HepG2 (cell line): ENCODE data around the gene RNF213. TPM values are rescaled to one million over a fixed set of nuclear protein-coding genes. Genes with fewer than 3 reads are reported as not detected.

Experiments used
- AGO2 ChIP-seq: fragments of 200-400 bp; formaldehyde crosslinking; optimal IDR thresholded peaks from 2 replicates; pipeline ENCODE3; 2017; ENCODE audit warnings: mild to moderate bottlenecking, low read depth, low read length, moderate library complexity
- BHLHE40 ChIP-seq: IDR thresholded peaks from 2 replicates; pipeline ENCODE4 v1.6.1; 2011; ENCODE audit warnings: low read length, improper control_type of control experiment
- BRD4 ChIP-seq: sonication (generic); formaldehyde crosslinking; IDR thresholded peaks from 2 replicates; pipeline ENCODE4 v1.4.0; 2020; ENCODE audit warnings: missing genetic modification reagents
- DZIP1 ChIP-seq: sonication (generic); formaldehyde crosslinking; IDR thresholded peaks from 2 replicates; pipeline ENCODE4 v1.5.0; 2020; ENCODE audit warnings: mild to moderate bottlenecking, missing genetic modification reagents
- EED ChIP-seq: sonication (generic); formaldehyde crosslinking; IDR thresholded peaks from 2 replicates; pipeline ENCODE4 v1.5.0; 2020; ENCODE audit warnings: mild to moderate bottlenecking, missing genetic modification reagents
- ETV6 ChIP-seq: sonication (generic); formaldehyde crosslinking; conservative IDR thresholded peaks from 2 replicates; pipeline ENCODE4 v1.4.0; 2020; ENCODE audit warnings: missing genetic modification reagents
- GMEB2 ChIP-seq: IDR thresholded peaks from 2 replicates; pipeline ENCODE4 v1.6.1; 2016; ENCODE audit warnings: missing biosample characterization, missing genetic modification reagents, low read depth
- HDAC1 ChIP-seq: sonication (generic); formaldehyde crosslinking; IDR thresholded peaks from 2 replicates; pipeline ENCODE4 v1.5.1; 2020; ENCODE audit warnings: mild to moderate bottlenecking, missing genetic modification reagents
- MIER3 ChIP-seq: IDR thresholded peaks from 2 replicates; pipeline ENCODE4 v1.6.1; 2016; ENCODE audit warnings: missing compliant biosample characterization, borderline replicate concordance
- NFYB ChIP-seq: sonication (generic); formaldehyde crosslinking; IDR thresholded peaks from 2 replicates; pipeline ENCODE4 v1.4.0; 2020; ENCODE audit warnings: missing genetic modification reagents
- NR2F1 ChIP-seq, 2 experiments: fragments of 450-650 bp in 1 of 2; formaldehyde crosslinking in 1 of 2; IDR thresholded peaks; 2 replicates each; pipeline versions ENCODE4 v1.5.0 to v1.6.1; 2016 to 2020; ENCODE audit warnings: mild to moderate bottlenecking in 1 of 2, missing compliant biosample characterization in 1 of 2, missing genetic modification reagents in 1 of 2, moderate library complexity in 1 of 2
- NR2F6 ChIP-seq, 2 experiments: IDR thresholded peaks; 2 replicates each; pipeline ENCODE4 v1.6.1; 2016; ENCODE audit warnings: antibody characterized with exemption in 1 of 2, mild to moderate bottlenecking in 1 of 2
- PHF21A ChIP-seq: sonication (generic); formaldehyde crosslinking; IDR thresholded peaks from 2 replicates; pipeline ENCODE4 v1.5.0; 2020; ENCODE audit warnings: mild to moderate bottlenecking, missing genetic modification reagents
- RBM22 ChIP-seq: fragments of 200-400 bp; formaldehyde crosslinking; optimal IDR thresholded peaks from 2 replicates; pipeline ENCODE3; 2017; ENCODE audit warnings: mild to moderate bottlenecking, low read length, moderate library complexity
- STAG1 ChIP-seq: sonication (generic); formaldehyde crosslinking; IDR thresholded peaks from 2 replicates; pipeline ENCODE4 v1.4.0; 2020; ENCODE audit warnings: missing genetic modification reagents
- STAT5B ChIP-seq: sonication (generic); formaldehyde crosslinking; IDR thresholded peaks from 2 replicates; pipeline ENCODE4 v1.4.0; 2020; ENCODE audit warnings: missing genetic modification reagents
- TBX3 ChIP-seq: fragments of 450-650 bp; IDR thresholded peaks from 2 replicates; pipeline ENCODE4 v1.6.1; 2017; ENCODE audit warnings: antibody characterized with exemption, mild to moderate bottlenecking, inconsistent platforms, borderline replicate concordance
- TOE1 ChIP-seq: sonication (generic); formaldehyde crosslinking; IDR thresholded peaks from 2 replicates; pipeline ENCODE4 v1.4.0; 2020; ENCODE audit warnings: mild to moderate bottlenecking, missing genetic modification reagents
- ZNF205 ChIP-seq: IDR thresholded peaks from 2 replicates; pipeline ENCODE4 v1.6.1; 2018; ENCODE audit warnings: missing biosample characterization, missing genetic modification reagents
- ZNF354B ChIP-seq: sonication (generic); formaldehyde crosslinking; IDR thresholded peaks from 2 replicates; pipeline ENCODE4 v1.8.0; 2022; ENCODE audit warnings: mild to moderate bottlenecking, missing genetic modification reagents
- ZNF800 ChIP-seq: sonication (generic); formaldehyde crosslinking; IDR thresholded peaks from 2 replicates; pipeline ENCODE4 v1.4.0; 2020; ENCODE audit warnings: missing genetic modification reagents
- ZSCAN21 ChIP-seq: sonication (generic); formaldehyde crosslinking; IDR thresholded peaks from 2 replicates; pipeline ENCODE4 v1.8.0; 2022; ENCODE audit warnings: mild to moderate bottlenecking, missing genetic modification reagents, moderate library complexity, borderline replicate concordance
- polyA plus RNA-seq, 8 experiments: library from polyadenylated mRNA; depleted of rRNA in 3 of 8; stranded (reverse) in 7 of 8; unstranded in 1 of 8; fragments of >200 nt; fragmentation: Illumina TruSeq in 4 of 8; extraction: Trizol in 4 of 8; gene quantifications; 2 replicates each; pipeline versions ENCODE4 v1.2.1 to v1.2.3, GENCODE V29; 2011 to 2016; ENCODE audit warnings: low read depth in 4 of 8, missing spikeins in 1 of 8, mixed read lengths in 1 of 8; ENCODE audit not compliant: insufficient read depth in 1 of 8
- total RNA-seq, 5 experiments: library from RNA; depleted of rRNA; stranded (reverse); fragments of >200 nt; fragmentation: Illumina TruSeq; extraction: Trizol; gene quantifications; 2 replicates each; pipeline ENCODE4 v1.2.3, GENCODE V29; 2016; ENCODE audit warnings: low read depth in 1 of 5

RNF213 gene
- total and polyA plus RNA-seq, 2 of the 13 experiments (the other 11 are each of a cell fraction or from before 2014, with no cell fraction given): 38.6 to 38.7 TPM

GRCh38 chr17:80263253-80264204 lies 2.9 kb downstream of the RNF213 start (continued):
- TF ChIP-seq AGO2 (peak; percentile 80), ZSCAN21 (CRISPR knock-in tag) (no peak; the same call in 1 of the 2 replicates), EED (CRISPR knock-in tag) (no peak), TBX3 (no peak), RBM22 (peak; percentile 73), BHLHE40 (peak; percentile 89), DZIP1 (CRISPR knock-in tag) (no peak), MIER3 (CRISPR knock-in tag) (no peak), BRD4 (CRISPR knock-in tag) (0 out of 2 replicates have a peak, but pooled peaks have one; percentile 36), ETV6 (CRISPR knock-in tag) (peak; percentile 76; the same call in 1 of the 2 replicates), TOE1 (no peak), STAT5B (CRISPR knock-in tag) (0 out of 2 replicates have a peak, but pooled peaks have one; percentile 35), PHF21A (CRISPR knock-in tag) (peak; percentile 97), NR2F6 (IDR thresholded peaks at IDR 0.05) (no peak), NR2F6 (CRISPR knock-in tag; IDR thresholded peaks at IDR 0.05) (peak; percentile 46; the same call in 1 of the 2 replicates), ZNF800 (CRISPR knock-in tag) (no peak), ZNF205 (peak; percentile 33; the same call in 1 of the 2 replicates), HDAC1 (CRISPR knock-in tag) (peak; percentile 78), GMEB2 (CRISPR knock-in tag) (no peak), NFYB (CRISPR knock-in tag) (no peak), NR2F1 (CRISPR knock-in tag; IDR thresholded peaks at IDR 0.05) (peak; percentile 9 to 14; a peak in 1 of 4 replicates), ZNF354B (CRISPR knock-in tag) (no peak), STAG1 (CRISPR knock-in tag) (peak; percentile 29)
